GM19468 (cell line): ENCODE results near the gene TRIAP1.
A peak's percentile ranks its signal among the peaks of the same experiment; 100 is the strongest.
"Not testable (repeated sequence)": the region's sequence is repeated elsewhere in the genome, so short reads cannot be mapped to it uniquely, and the experiment has no call there.

Experiments used
- ATAC-seq: cut with Tn5 transposase; IDR thresholded peaks from one replicate; pipeline ENCODE4 v1.9.1; 2021; ENCODE audit warnings: mild to moderate bottlenecking, moderate library complexity, moderate number of reproducible peaks; ENCODE audit not compliant: unreplicated experiment; ENCODE audit errors: extremely low read depth

The TRIAP1 gene

DNA sequence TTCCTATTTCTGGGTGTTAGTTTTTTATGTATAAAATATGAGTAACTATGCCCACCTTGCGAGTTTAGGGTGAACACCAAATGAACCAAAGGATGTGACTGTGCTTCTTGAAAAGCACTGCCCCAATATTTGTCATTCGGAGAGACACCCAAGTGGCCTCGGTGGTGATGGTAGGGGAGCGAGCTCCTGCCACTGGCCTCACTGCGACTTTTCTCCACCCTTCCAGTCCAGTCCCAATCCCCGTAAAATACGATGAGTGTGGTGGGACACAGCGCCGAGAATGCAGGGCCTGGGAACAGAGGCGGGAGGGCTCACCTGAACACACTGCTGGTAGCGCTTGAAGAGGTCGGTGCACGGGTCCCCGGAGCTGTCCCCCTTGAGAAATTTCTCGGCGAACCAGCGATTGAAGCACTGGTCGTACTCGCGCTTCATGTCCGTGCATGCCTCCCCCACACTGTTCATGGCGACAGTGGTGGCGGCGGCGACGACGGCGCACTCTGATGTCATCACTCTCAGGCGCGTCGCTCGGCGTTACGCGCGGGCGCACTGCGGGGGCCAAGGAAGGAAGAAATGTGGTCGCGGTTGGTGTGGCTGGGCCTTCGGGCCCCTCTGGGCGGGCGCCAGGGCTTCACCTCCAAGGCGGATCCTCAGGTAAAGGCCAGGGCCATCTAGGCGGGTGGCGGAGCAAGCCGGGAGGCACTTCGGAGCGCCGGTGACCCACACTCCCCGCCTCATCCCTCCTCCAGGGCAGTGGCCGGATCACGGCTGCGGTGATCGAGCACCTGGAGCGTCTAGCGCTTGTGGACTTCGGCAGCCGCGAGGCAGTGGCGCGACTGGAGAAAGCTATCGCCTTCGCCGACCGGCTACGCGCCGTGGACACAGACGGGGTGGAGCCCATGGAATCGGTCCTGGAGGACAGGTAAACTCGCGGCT is at the start of gene TRIAP1, which contains the start of gene GATC:
Gene TRIAP1 (minus strand): TSS at position 474 of the 933 bp plus-strand sequence. CDS start 12 bp downstream, at position 462.
Gene GATC (plus strand): TSS at position 534 of the 933 bp plus-strand sequence. CDS start 37 bp downstream, at position 571.
- ATAC-seq: peak; percentile 81

DNA sequence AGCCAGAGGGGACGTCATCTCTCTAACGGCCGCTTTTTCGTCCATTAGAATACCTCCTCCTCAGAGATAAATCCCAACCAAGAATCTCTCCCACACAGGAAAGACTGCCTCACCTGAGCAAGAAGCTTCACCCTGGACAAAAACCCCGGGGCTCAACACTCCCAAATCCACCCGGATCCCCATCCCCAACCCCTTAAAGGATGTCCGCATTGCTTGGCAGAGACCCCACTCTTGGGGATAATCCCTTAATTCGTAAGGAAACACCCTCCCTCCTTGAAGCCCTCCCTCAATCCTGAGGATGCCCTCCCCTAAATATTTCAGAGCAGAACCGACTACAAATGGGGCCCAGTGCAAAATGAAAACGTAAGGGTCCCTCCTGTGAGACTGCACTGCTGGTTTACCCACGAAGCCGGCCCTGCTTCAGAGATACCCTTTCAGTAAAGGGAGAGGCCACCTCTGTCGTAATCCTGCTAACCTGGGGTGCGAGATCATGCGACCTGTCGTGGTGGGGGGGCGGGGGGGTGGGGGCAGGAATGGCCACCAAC is 49.1 kb upstream of the TRIAP1 start:
- ATAC-seq: no peak

DNA sequence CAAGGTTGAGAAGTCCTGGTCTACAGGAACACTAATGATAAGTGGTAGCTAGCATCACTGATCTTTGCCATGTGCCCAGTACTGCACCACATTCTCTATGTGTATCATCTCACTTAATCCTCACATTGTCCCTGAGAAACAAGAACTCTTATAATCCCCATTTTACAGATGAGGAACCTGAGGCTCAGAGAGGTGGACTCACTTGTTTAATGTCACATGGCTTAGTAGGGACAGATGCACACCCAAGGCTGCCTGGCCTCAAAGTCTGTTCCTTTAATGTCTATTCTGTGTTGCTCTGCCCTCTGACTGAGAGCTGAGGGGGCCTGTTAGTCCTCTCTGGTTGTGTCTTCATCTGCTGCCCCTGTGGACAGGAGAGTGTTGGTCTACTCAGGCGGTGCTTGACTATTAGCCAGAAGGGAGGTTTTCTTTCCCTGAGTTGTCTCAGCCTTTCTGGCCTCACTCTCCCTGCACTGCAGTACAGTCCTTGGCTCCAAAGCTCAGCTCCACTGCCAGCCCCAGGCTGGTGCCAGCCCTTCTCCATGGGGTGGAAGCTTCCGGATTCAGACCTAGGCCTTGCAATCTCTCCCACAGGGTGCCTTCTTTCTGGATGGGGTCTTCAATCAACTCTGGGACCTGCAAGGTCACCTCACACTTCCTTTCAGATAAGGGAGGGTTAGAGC is 44.8 kb upstream of the TRIAP1 start:
- ATAC-seq: no peak

DNA sequence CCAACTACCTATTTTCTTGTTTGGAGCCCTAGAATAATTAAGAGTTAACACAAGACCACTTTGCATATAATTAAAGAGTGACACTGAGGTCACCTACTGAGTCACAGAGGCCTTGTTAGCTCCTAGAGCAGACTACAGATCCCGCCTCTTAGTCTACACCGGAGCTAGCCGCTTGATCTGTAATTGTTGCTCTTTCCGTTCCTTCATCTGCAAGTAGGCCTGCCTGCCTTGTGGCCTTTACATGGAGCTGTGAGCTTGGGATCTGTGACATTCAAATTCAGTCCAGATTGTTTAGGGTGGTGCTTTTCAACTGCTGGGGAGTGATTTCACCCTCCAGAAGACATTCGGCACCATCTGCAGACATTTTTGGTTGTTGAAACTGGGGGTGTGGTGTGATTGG is 44.1 kb upstream of the TRIAP1 start:
- no peak for ATAC-seq

DNA sequence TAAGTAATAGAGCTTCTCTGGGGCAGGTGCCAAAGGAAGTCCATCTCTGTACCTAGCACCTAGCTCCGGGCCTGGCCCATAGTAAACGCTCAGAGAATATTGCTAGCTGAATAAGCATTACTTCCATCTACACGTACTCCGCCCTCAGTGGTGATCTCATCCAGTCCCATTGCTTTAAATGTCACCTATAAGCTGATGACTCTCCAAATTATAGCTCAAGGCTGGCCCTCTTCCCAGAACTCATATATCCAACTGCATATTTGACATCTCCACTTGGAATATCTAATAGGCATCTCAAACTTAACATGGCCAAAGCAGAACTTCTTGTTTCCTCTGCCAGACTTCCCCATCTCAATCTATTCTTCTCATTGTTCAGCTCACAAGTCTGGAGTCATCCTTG is 42.8 kb upstream of the TRIAP1 start:
- no peak for ATAC-seq

DNA sequence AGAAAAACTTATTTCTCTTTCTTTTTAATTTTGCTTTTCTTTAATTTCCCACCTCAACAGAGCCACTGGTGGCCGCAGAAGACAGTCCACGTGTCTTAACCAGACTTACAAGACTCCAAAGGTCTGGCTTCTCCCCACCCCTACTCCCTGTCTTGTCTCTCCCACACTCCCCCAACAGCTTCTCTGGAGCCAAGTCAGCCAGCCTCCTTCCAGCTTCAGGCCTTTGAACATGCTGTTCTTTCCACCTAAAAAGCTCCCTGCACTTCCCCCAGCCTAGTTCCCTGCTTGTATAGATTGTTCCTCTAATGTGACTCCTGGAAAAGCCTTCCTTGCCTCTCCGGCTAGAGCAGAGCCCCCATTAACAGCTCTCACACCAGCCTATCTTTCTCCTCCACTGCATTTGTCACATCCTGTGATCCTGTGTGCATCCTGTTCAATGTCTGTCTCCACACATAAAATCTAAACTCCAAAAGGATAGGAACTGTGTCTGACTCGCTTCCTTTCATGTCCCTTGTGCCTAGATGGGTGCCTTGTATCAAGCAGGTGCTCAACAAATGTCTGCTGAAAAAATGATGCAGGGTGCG is 42.0 kb upstream of the TRIAP1 start:
- no peak for ATAC-seq

DNA sequence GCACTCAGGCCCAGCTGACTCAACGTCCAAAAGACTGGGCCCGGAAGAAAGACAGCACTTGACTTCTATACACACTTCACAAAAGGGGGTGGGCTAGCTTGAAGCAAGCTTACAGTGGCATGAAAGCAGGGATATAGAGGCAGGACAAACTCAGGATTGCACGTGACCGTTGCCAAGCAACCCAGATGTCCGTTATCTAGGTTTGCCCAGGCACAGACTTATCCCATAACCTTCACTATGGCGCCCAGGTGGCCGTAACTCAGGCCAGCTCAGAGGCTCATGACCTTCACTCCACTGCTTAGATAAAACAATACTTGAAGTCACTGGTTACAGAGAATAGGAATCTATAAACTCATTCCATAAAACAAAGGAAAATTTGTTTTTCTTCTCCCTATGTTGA is 41.4 kb upstream of the TRIAP1 start:
- not testable (repeated sequence) for ATAC-seq

DNA sequence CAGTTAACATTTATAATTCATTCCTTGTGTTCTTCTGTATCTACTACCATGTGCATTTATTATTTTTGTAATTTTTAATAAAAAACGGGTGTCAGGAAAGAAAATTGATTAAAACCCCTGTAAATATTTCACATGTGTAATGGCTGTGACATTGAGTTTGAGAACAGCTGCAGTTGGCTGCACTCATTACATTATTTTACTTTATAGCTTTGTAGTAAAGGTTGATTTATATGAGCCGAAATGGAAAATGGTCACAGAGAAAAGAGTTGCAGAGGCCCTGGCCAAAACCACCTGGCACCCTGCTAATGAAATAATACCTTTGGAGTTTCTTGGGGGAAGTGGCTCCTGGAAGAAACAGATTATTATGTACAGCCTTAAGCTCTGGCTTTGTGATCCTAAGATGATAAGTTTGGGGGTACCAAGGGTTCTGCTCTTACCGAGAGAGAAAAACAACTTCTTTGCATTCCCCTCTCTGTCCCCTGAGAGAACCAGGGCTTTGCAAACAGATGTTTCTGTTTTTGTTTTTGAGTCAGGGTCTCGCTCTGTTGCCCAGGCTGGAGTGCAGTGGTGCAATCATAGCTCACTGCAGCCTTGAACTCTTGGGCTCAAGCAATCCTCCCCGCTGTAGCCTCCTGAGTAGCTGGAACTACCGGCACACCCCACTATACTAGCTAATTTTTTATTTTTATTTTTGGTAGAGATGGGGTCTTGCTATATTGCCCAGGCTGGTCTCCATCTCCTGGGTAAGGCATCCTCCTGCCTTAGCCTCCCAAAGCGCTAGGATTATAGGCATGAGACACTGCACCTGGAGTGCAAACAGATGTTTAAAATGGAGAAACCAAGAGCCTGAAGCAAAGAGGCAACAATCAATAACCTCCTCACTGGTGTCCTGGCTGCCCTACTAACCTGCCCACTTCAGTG is 40.0 kb upstream of the TRIAP1 start:
- no peak for ATAC-seq

DNA sequence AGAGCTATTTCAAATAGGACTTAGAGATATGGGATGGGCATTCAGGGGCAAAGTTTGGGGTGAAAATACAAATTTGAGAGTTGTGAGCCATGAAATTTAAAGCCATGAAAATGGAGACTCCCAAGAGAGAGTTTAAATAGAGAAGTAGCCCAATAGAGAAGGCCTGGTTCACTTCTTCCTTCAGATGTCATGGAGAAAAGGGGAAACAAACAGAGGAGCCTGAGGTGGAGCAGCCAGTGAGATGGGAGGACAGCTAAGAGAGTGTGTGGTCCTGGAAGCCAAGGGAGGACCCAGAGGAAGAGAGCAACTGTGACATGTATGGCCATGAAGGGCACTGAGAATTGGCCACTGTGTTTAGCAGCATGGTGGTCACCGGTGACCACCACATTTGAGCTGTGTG is 37.4 kb upstream of the TRIAP1 start:
- ATAC-seq: no peak

DNA sequence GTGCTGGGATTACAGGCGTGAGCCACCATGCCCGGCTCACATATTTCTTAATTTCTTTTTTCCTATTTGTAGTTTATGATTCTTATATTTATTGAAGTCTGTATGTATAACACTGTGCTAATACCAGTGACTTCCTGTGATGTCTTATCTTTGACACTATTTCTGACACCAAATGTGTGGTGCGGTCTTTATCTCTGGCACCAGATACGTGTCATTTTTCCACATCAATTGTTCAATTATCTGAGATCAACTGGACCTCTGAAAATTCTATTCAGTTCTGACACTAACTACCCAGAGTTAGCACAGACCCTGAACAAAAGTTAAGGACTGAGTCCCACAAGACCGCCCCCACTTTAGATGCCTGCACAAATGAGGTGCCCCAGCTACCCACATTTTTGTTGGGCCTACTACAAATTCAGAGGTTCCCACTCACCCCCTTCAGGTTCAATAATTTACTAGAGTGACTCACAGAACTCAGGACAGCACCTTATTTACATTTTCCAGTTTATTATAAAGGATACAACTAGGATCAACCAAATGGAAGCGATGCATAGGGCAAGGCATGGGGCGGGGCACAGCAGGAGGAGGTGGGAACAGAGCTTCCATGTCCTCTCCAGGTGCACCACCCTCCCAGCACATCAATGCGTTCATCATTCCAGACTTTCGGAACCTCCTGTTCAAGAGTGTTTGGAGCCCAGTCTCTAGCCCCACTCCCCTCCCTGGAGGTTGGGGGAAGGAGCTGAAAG is 35.0 kb upstream of the TRIAP1 start:
- no peak for ATAC-seq

DNA sequence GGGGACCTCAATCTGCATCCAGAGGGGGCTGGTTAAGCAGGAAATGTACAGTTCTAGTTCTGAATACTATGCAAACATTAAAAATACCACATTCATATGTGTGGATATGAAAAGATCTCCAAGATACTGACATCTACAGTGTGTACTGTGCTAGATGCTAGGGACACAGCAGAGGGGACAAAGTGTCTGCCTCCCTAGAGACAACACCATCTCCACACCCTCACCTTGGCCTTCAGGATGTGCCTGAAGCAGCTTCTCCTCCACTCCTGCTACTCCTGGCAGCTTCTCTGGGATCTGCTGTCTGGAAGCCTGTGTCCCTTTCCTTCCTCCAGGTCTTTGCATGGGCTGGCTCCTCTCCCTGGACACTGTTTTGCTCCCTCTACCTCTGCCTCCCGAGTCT is 34.0 kb upstream of the TRIAP1 start:
- ATAC-seq: no peak

DNA sequence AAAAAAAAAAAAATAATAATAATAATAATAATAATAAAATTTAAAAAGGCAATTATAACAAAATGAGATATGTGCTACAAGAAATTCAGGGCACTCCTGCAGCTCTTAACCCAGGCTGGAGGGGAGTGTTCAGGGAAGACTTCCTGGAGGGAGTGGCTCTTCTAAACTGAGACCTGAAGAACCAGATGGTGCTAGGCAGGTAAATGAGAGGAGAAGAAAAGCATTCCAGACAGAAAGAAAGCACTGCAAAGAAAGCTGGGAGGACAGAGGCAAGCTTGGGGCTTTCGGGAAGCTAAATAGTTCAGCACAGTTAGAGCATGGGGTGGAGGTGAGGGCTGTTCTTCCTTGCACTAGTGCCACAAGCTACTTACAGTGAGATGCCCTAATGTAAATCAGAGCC is 33.3 kb upstream of the TRIAP1 start:
- no peak for ATAC-seq

DNA sequence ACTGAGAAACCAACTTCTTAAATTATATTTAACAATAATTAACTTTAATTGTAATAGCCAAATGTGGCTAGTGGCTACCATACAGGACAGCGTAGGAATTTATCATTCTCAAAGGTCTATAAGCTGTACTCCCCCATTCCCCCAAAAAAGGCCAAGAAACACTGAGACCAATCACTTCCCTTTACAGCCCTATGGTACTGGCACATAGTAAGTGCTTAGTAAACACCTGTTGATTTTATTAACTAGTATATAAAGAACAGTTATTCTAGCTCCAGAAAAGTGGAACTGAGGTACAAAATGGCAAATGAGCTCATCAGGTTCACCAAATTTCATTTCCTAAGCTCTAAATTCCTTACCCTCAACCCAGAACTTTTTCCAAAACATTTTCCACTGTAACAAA is 29.5 kb upstream of the TRIAP1 start:
- no peak for ATAC-seq

DNA sequence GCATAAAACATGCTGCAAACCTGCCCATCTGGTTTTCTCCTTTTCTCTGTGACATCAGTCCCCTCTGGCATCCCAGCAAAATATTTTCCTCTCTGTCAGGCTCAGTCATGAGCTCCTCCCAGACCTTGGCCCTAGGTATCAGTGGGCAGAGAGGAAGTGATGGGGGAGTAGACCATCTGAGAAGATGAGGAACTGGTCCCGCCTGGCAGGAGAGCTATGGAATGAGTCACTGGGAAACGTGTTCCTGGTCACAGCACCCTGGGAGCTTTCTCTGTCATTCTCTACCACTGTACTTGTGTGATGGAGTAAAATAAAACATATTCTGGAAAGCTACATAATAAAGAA is 28.4 kb upstream of the TRIAP1 start:
- ATAC-seq: no peak

DNA sequence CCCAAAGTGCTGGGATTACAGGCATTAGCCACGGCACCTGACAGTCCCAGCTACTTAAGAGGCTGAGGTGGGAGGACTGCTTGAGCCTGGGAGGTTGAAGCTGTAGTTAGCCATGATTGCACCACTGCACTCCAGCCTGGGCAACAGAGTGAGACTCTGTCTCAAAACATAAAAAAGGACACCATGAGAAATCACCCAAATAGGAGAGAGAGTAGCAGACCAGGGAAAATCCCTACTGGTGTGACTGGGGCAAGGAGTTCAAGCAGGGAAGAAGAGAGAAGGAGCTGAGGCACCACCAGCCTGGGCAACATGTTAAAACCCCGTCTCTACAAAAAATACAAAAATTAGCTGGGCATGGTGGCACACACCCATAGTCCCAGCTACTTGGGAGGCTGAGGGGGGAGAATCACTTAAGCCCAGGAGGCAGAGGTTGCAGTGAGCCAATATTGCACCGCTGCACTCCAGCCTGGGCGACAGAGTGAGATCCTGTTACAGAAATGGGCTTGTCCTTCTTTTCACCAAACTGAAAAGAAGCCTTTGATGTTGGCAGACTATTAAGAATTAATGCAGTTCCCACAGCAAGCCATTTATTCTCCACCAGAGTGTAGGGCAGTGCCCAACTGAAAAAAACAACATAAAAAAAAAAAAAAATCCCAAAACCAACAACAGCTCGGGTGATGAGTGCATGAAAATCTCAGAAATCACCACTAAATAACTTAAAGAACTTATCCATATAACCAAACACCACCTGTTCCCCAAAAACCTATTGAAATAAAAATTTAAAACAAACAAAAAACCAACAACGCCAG is 27.8 kb upstream of the TRIAP1 start:
- no peak for ATAC-seq

DNA sequence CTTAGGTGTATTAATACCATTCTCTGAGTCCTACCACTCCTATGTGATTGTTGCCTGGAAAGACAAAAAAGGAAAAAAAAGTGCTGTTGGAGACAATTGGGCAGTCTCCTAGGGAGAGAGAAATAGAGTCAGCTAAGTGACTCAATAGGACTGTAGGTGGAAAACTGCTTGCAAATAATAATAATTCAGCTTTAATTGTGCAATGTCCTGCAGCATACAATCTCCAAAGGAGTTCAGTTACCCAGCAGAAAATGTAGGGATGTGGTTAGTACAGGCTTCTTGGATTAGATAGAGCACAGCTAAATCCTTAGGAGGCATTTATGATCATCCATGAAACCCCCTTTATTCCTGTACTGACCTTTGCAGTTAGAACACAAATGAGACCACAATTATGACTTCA is 26.3 kb upstream of the TRIAP1 start:
- no peak for ATAC-seq

DNA sequence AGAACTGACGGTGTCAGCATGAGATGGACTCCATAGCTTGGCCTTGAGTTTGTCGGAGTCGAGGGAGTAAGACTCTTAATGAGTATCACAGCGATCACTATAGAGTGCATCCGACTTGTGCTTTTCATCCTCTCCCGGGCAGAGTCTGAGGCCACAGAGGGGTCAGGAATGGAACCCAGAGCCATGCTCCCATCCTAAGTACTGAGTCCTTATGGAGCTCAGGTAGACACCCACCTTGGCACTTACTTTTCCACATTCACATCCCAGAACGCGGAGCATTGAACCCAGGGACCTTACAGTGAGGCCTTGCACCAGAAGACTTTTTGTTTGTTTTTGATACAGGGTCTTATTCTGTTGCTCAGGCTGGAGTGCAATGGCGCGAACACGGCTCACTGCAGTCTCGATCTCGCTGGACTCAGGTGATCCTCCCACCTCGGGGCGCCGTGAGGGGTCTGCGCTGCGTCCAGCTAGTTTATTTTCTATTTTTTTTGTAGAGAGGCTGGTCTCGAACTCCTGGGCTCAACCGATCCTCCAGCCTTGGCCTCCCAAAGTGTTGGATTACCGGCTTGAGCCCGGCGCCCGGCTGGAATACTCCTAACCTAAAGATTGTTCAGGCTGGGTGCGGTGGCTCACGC is 24.1 kb upstream of the TRIAP1 start:
- no peak for ATAC-seq
